Measurements from ENCODE around the gene FKBP15.

GRCh38 chr9:113154471-113154870 lies 66.6 kb downstream of the FKBP15 start:
- TF ChIP-seq CTCF (conservative IDR thresholded peaks at IDR 0.05; ENCODE audit: low read depth in 2 of 2) = no peak
- TF ChIP-seq EZH2 (IDR thresholded peaks at IDR 0.05; ENCODE audit: low read depth, unreplicated experiment) = no peak
- no peak for TF ChIP-seq STAT1 (IDR thresholded peaks at IDR 0.05; ENCODE audit: unreplicated experiment)
- no peak for TF ChIP-seq REST (IDR thresholded peaks at IDR 0.05; ENCODE audit: unreplicated experiment)
- TF ChIP-seq ZNF114 (CRISPR knock-in tag; IDR thresholded peaks at IDR 0.05) = no peak
- no peak for TF ChIP-seq CREB1 (CRISPR knock-in tag; IDR thresholded peaks at IDR 0.05; ENCODE audit: low read depth)

All from GM23338 (cell line).